ENCODE results near the gene MAMSTR.

The MAMSTR gene

DNA sequence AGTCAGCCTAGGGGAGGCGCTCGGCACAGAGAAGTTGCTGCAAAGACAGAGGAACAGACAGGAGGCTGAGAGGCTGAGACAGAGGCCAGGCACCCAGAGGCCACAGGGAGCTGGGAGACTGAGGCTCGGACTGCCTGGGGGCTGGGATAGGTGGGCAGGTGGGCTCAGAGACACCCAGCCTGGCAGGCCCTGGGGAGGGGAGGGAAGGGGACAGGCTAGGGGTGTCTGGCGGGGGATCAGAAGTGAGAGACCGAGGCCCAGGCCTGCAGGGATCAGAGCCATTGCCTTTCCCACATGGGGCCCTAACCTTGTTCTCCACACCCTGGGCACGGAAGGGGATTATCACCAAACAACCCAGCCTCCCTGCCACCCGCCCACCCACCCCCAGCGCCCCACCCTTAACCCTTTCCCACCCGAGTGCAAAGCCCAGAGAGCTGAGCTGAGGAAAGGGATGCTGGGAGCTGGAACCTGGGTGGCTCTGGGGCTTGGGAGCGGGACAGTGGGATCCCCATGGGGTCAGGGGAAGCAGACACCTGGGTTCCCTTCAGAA lies 48.0 kb downstream of the MAMSTR start:
- Histone ChIP-seq H3K36me3 (ENCODE audit: control insufficient read depth in 2 of 2, insufficient read depth in 1 of 2, low read length in 2 of 2) (no peaks in the 10 kb centered on the region), H3K4me3 (ENCODE audit: low read depth, low read length) (no peak overlapping the region), H3K9me3 (ENCODE audit: control insufficient read depth, insufficient read depth, low read depth, low read length) (no peaks in the 10 kb centered on the region), H3K4me1 (ENCODE audit: control insufficient read depth, insufficient read depth, low read length) (no peaks in the 10 kb centered on the region; the same call in 1 of the 2 replicates), H3K27ac (ENCODE audit: extremely low read depth, low read depth, low read length) (no peak overlapping the region)
- ChIA-PET CTCF (interaction anchor here (1.0 to 1.1 kb wide), 2 partner anchors 34 to 124 kb away, joined by 3 read pairs; no protein-coding TSS in a partner anchor), POLR2A (no interaction called here)
- TF ChIP-seq ZNF24 (tag by site-specific recombination; IDR thresholded peaks at IDR 0.05), result no peak
- TF ChIP-seq ZFHX2 (tag by site-specific recombination; conservative IDR thresholded peaks at IDR 0.05), result no peak
- TF ChIP-seq ZNF223 (tag by site-specific recombination; IDR thresholded peaks at IDR 0.05), result no peak
- TF ChIP-seq KLF16 (tag by site-specific recombination; IDR thresholded peaks at IDR 0.05), result no peak
- TF ChIP-seq RBAK (tag by site-specific recombination; IDR thresholded peaks at IDR 0.05), result no peak
- TF ChIP-seq ZNF777 (tag by site-specific recombination; IDR thresholded peaks at IDR 0.05; ENCODE audit: borderline replicate concordance), result no peak
- no peak for TF ChIP-seq ZNF558 (tag by site-specific recombination; IDR thresholded peaks at IDR 0.05)
- TF ChIP-seq ZFP69B (tag by site-specific recombination; IDR thresholded peaks at IDR 0.05), result no peak
- no peak for TF ChIP-seq ZSCAN18 (tag by site-specific recombination; IDR thresholded peaks at IDR 0.05)
- TF ChIP-seq ZNF248 (tag by site-specific recombination; IDR thresholded peaks at IDR 0.05), result no peak
- TF ChIP-seq, protein P1, sequence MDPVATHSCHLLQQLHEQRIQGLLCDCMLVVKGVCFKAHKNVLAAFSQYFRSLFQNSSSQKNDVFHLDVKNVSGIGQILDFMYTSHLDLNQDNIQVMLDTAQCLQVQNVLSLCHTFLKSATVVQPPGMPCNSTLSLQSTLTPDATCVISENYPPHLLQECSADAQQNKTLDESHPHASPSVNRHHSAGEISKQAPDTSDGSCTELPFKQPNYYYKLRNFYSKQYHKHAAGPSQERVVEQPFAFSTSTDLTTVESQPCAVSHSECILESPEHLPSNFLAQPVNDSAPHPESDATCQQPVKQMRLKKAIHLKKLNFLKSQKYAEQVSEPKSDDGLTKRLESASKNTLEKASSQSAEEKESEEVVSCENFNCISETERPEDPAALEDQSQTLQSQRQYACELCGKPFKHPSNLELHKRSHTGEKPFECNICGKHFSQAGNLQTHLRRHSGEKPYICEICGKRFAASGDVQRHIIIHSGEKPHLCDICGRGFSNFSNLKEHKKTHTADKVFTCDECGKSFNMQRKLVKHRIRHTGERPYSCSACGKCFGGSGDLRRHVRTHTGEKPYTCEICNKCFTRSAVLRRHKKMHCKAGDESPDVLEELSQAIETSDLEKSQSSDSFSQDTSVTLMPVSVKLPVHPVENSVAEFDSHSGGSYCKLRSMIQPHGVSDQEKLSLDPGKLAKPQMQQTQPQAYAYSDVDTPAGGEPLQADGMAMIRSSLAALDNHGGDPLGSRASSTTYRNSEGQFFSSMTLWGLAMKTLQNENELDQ (tag by site-specific recombination; IDR thresholded peaks at IDR 0.05; ENCODE audit: low read depth), result no peak
- TF ChIP-seq ZNF2 (tag by site-specific recombination; IDR thresholded peaks at IDR 0.05), result no peak
- no peak for TF ChIP-seq ZNF10 (tag by site-specific recombination; IDR thresholded peaks at IDR 0.05)
- TF ChIP-seq ZNF677 (tag by site-specific recombination; IDR thresholded peaks at IDR 0.05), result no peak
- TF ChIP-seq, protein P2, sequence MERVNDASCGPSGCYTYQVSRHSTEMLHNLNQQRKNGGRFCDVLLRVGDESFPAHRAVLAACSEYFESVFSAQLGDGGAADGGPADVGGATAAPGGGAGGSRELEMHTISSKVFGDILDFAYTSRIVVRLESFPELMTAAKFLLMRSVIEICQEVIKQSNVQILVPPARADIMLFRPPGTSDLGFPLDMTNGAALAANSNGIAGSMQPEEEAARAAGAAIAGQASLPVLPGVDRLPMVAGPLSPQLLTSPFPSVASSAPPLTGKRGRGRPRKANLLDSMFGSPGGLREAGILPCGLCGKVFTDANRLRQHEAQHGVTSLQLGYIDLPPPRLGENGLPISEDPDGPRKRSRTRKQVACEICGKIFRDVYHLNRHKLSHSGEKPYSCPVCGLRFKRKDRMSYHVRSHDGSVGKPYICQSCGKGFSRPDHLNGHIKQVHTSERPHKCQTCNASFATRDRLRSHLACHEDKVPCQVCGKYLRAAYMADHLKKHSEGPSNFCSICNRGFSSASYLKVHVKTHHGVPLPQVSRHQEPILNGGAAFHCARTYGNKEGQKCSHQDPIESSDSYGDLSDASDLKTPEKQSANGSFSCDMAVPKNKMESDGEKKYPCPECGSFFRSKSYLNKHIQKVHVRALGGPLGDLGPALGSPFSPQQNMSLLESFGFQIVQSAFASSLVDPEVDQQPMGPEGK (tag by site-specific recombination; IDR thresholded peaks at IDR 0.05), result no peak
- TF ChIP-seq ZNF701 (tag by site-specific recombination; IDR thresholded peaks at IDR 0.05), result no peak
- TF ChIP-seq ZNF664 (tag by site-specific recombination; IDR thresholded peaks at IDR 0.05), result no peak
- TF ChIP-seq ZNF324 (tag by site-specific recombination; IDR thresholded peaks at IDR 0.05), result no peak

- POLR2A ChIA-PET, result no interaction called here
- Histone ChIP-seq H3K4me1 (ENCODE audit: control insufficient read depth, insufficient read depth, low read length) (no peaks in the 10 kb centered on the region; the same call in 1 of the 2 replicates), H3K4me3 (ENCODE audit: low read depth, low read length) (no peak overlapping the region), H3K36me3 (ENCODE audit: control insufficient read depth in 2 of 2, insufficient read depth in 1 of 2, low read length in 2 of 2) (no peaks in the 10 kb centered on the region), H3K27ac (ENCODE audit: extremely low read depth, low read depth, low read length) (0 out of 2 replicates have a peak overlapping the region, but pooled peaks have one; percentile 16), H3K9me3 (ENCODE audit: control insufficient read depth, insufficient read depth, low read depth, low read length) (no peaks in the 10 kb centered on the region)
- CTCF ChIA-PET, result interaction anchor here (0.7 to 1.1 kb wide), 2 partner anchors 68 to 125 kb away, joined by 3 read pairs; no protein-coding TSS in a partner anchor
- TF ChIP-seq ZNF174 (tag by site-specific recombination; IDR thresholded peaks at IDR 0.05), result no peak
- TF ChIP-seq FEZF1 (tag by site-specific recombination; IDR thresholded peaks at IDR 0.05), result no peak
- no peak for TF ChIP-seq ZSCAN16 (tag by site-specific recombination; IDR thresholded peaks at IDR 0.05)
- no peak for TF ChIP-seq ZNF366 (tag by site-specific recombination; conservative IDR thresholded peaks at IDR 0.05)
- TF ChIP-seq ZNF214 (tag by site-specific recombination; IDR thresholded peaks at IDR 0.05; ENCODE audit: borderline replicate concordance), result no peak
- TF ChIP-seq ZNF610 (tag by site-specific recombination; IDR thresholded peaks at IDR 0.05; ENCODE audit: borderline replicate concordance), result no peak
- no peak for TF ChIP-seq TCF7L2 (IDR thresholded peaks at IDR 0.05; ENCODE audit: borderline replicate concordance, low read depth, low read length)
- no peak for TF ChIP-seq ZFP69B (tag by site-specific recombination; IDR thresholded peaks at IDR 0.05)
- TF ChIP-seq, protein P3, sequence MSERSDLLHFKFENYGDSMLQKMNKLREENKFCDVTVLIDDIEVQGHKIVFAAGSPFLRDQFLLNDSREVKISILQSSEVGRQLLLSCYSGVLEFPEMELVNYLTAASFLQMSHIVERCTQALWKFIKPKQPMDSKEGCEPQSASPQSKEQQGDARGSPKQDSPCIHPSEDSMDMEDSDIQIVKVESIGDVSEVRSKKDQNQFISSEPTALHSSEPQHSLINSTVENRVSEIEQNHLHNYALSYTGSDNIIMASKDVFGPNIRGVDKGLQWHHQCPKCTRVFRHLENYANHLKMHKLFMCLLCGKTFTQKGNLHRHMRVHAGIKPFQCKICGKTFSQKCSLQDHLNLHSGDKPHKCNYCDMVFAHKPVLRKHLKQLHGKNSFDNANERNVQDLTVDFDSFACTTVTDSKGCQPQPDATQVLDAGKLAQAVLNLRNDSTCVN (tag by site-specific recombination; optimal IDR thresholded peaks at IDR 0.05), result no peak
- no peak for TF ChIP-seq ZNF548 (tag by site-specific recombination; IDR thresholded peaks at IDR 0.05)
- TF ChIP-seq KLF17 (tag by site-specific recombination; IDR thresholded peaks at IDR 0.05), result no peak
Measured at GRCh38 chr19:48670699-48671445, 48.7 kb downstream of the MAMSTR start.
